ENCODE data around the gene RPS6KA2.

DNA sequence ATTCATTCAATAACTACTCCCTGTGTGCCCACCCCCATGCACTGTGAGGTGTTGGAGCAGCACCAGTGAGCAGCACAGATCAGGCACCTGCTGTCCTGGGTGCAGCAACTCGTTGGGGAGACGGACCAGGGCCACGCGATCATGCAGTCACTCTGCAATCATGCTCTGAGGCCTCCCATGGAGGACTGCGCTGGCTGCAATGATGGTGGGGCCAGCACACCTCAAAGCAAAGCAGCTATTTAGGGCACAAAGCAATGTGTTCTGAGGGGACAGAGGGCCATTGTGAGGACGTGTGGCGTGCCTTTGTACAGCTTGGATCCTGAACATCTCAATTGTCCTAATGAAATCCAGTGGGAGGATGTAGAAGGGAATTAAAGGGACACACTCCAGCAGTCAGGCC lies 203.3 kb downstream of the RPS6KA2 start:
- no peak for TF ChIP-seq EZH2phosphoT487 (IDR thresholded peaks at IDR 0.05; ENCODE audit: insufficient read depth, low read depth)
- TF ChIP-seq EZH2 (IDR thresholded peaks at IDR 0.05; ENCODE audit: insufficient read depth, poor library complexity, severe bottlenecking) = no peak

Data from GM23248 (cell line).